Bronchial epithelial cell (primary cell): ENCODE measurements around the gene LSG1. TPM values are rescaled to one million over a fixed set of nuclear protein-coding genes. Genes with fewer than 3 reads are reported as not detected.
A peak's percentile ranks its signal among the peaks of the same experiment; 100 is the strongest.

ENCODE experiments used
- DNase-seq: peaks from one replicate; pipeline ENCODE4 v3.0.0-alpha.2; 2010; ENCODE audit warnings: low read depth
- FAIRE-seq: peaks from 2 replicates; lab custom pipeline; 2011; peaks lifted over from hg19 to GRCh38; lab: Jason Lieb, UNC
- H3K27me3 ChIP-seq: 2 replicates; pipeline ENCODE4 v1.5.1; 2011; ENCODE audit warnings: low read length; ENCODE audit not compliant: control insufficient read depth, insufficient read depth
- H3K36me3 ChIP-seq: 2 replicates; pipeline ENCODE4 v1.5.1; 2011; ENCODE audit warnings: low read length; ENCODE audit not compliant: control insufficient read depth, insufficient read depth
- H3K4me3 ChIP-seq: 2 replicates; pipeline ENCODE4 v1.5.1; 2011; ENCODE audit warnings: mild to moderate bottlenecking, low read depth, low read length, control low read depth
- CTCF ChIP-seq: IDR thresholded peaks from 2 replicates; pipeline ENCODE4 v1.5.1; 2011; ENCODE audit warnings: mild to moderate bottlenecking, moderate library complexity, low read length, control low read depth, inconsistent platforms; ENCODE audit not compliant: insufficient read depth, severe bottlenecking
- total RNA-seq: library from RNA; depleted of rRNA; stranded (reverse); fragments of >200 nt; gene quantifications from 2 replicates; pipeline ENCODE4 v1.2.1, GENCODE V29; 2014

LSG1 gene
- total RNA-seq, 1 donor from 2014 or later: 50.3 TPM

- no peak for TF ChIP-seq CTCF
- Histone ChIP-seq H3K4me3 (no peak overlapping the region), H3K36me3 (peaks cover 4% of the 10 kb centered on the region), H3K27me3 (no peaks in the 10 kb centered on the region)
- DNase-seq (no peak), FAIRE-seq (no peak)
These were observed 1.8 kb upstream of the LSG1 start for GRCh38 chr3:194673761-194674160.

GRCh38 chr3:194672876-194673275 lies 885 bp upstream of the LSG1 start:
- peaks cover 4% of the 10 kb centered on the region for H3K36me3 ChIP-seq
- FAIRE-seq (no peak), DNase-seq (no peak)
- H3K27me3 ChIP-seq: no peaks in the 10 kb centered on the region
- H3K4me3 ChIP-seq: peak overlapping the region; percentile 95
- TF ChIP-seq CTCF: no peak

DNA sequence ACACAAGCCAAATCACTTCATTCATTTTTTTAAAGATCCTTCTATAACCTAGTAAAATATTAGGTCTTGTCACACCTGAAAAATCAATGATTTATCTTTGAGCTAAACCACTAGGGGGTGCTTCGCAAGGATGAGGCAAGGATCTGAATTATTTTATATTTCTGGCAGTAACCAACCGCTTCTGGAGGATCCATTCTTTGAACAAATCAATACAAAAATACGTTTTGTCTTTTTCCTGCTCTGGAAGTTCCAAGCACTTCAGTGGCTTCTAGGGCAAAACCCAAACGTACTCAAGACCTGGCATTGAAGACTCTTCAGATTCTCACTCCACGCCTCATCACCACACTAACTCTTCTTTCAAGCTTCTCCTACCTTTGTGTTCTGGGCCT lies 486 bp downstream of the LSG1 start:
- Histone ChIP-seq H3K4me3 (peak overlapping the region; percentile 95), H3K36me3 (peaks cover 4% of the 10 kb centered on the region), H3K27me3 (no peaks in the 10 kb centered on the region)
- peak; percentile 33 for TF ChIP-seq CTCF
- FAIRE-seq (no peak), DNase-seq (peak; percentile 53)

- Histone ChIP-seq H3K27me3 (no peaks in the 10 kb centered on the region), H3K4me3 (no peak overlapping the region), H3K36me3 (peaks cover 10% of the 10 kb centered on the region)
- peak; percentile 28 for DNase-seq
- FAIRE-seq: no peak
- TF ChIP-seq CTCF: no peak
These were observed 4.6 kb downstream of the LSG1 start for GRCh38 chr3:194667363-194667762.

DNA sequence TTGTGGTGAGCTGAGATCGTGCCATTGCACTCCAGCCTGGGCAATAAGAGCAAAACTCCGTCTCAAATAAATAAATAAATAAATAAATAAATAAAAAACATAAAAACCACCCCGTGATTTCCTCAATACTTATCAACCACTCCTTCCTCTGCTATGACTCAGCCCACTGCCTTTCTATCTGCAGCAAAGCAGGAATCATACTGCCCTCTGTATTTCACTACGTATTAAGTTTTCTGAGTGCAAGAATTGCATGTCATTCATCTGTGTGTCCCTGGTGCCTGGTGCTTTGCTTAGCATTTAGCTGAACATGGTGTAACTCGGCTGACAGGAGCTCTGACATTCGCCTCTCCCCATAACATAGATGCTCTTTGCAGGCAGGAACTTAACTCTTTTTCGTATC lies 7.1 kb downstream of the LSG1 start:
- H3K27me3 ChIP-seq: no peaks in the 10 kb centered on the region
- no peak for TF ChIP-seq CTCF
- FAIRE-seq: no peak
- H3K36me3 ChIP-seq: peaks cover 9% of the 10 kb centered on the region
- H3K4me3 ChIP-seq: no peak overlapping the region
- DNase-seq: no peak

GRCh38 chr3:194661946-194662345 lies 10.0 kb downstream of the LSG1 start:
- TF ChIP-seq CTCF: no peak
- FAIRE-seq: peak; percentile 72
- no peak overlapping the region for H3K4me3 ChIP-seq
- peaks cover 8% of the 10 kb centered on the region for H3K36me3 ChIP-seq
- no peaks in the 10 kb centered on the region for H3K27me3 ChIP-seq
- DNase-seq: no peak
